AG08396 (cell line): ENCODE results near the gene TCP11L2.
"Not testable (repeated sequence)": the region's sequence is repeated elsewhere in the genome, so short reads cannot be mapped to it uniquely, and the experiment has no call there.

Experiments
- DNase-seq: peaks from one replicate; pipeline ENCODE4 v3.0.0; 2012; ENCODE audit warnings: low spot score, mixed read lengths

Gene TCP11L2

GRCh38 chr12:106307181-106307580, 4.6 kb downstream of the TCP11L2 start:
- DNase-seq, result no peak

GRCh38 chr12:106308121-106308520, 5.6 kb downstream of the TCP11L2 start:
- DNase-seq, result no peak

- no peak for DNase-seq
Observed at GRCh38 chr12:106308611-106309010, 6.1 kb downstream of the TCP11L2 start.

- DNase-seq, result peak; percentile 72
Observed at GRCh38 chr12:106309671-106310505, 7.4 kb downstream of the TCP11L2 start.

- no peak for DNase-seq
Observed at GRCh38 chr12:106310687-106311086, 8.2 kb downstream of the TCP11L2 start.

GRCh38 chr12:106311139-106311538, 8.6 kb downstream of the TCP11L2 start:
- no peak for DNase-seq

- not testable (repeated sequence) for DNase-seq
Observed at GRCh38 chr12:106313413-106313812, 10.9 kb downstream of the TCP11L2 start.

GRCh38 chr12:106315523-106315922, 13.0 kb downstream of the TCP11L2 start:
- DNase-seq, result no peak

GRCh38 chr12:106317406-106318082, 15.0 kb downstream of the TCP11L2 start:
- DNase-seq, result no peak

- DNase-seq, result no peak
Observed at GRCh38 chr12:106321139-106321850, 18.8 kb downstream of the TCP11L2 start.

GRCh38 chr12:106323537-106323936, 21.0 kb downstream of the TCP11L2 start:
- no peak for DNase-seq

- DNase-seq, result no peak
Observed at GRCh38 chr12:106327309-106327869, 24.9 kb downstream of the TCP11L2 start.

GRCh38 chr12:106328735-106329134, 26.2 kb downstream of the TCP11L2 start:
- DNase-seq, result no peak

GRCh38 chr12:106329231-106329982, 26.9 kb downstream of the TCP11L2 start:
- DNase-seq, result no peak

- no peak for DNase-seq
Observed at GRCh38 chr12:106331599-106331998, 29.1 kb downstream of the TCP11L2 start.

- DNase-seq, result no peak
Observed at GRCh38 chr12:106332536-106332935, 30.0 kb downstream of the TCP11L2 start.

GRCh38 chr12:106333010-106333409, 30.5 kb downstream of the TCP11L2 start:
- DNase-seq, result no peak

GRCh38 chr12:106333756-106334155, 31.2 kb downstream of the TCP11L2 start:
- DNase-seq, result no peak

- DNase-seq, result no peak
Observed at GRCh38 chr12:106341086-106341877, 38.7 kb downstream of the TCP11L2 start.

- DNase-seq, result peak; percentile 63
Observed at GRCh38 chr12:106342397-106343213, 40.1 kb downstream of the TCP11L2 start.
